Activated CD4-positive, alpha-beta T cell treated with anti-CD3 and anti-CD28 coated beads for 36 hours (primary cell): Measurements from ENCODE around the gene MISP. TPM values are rescaled to one million over a fixed set of nuclear protein-coding genes. Genes with fewer than 3 reads are reported as not detected.

Source experiments
- ATAC-seq: fragments of 200-7000 bp; cut with Tn5 transposase; one replicate; pipeline ENCODE4 v1.10.0; 2021; ENCODE audit warnings: mild to moderate bottlenecking, moderate library complexity
- CTCF ChIA-PET: fragments of 350-600 bp; sonication (Branson Sonifier 250); formaldehyde crosslinking; loops from one replicate; lab custom pipeline; 2021; ENCODE audit warnings: antibody characterized with exemption; lab: Charles Lee
- POLR2A ChIA-PET: fragments of 350-600 bp; sonication (Branson Sonifier 250); formaldehyde crosslinking; loops from one replicate; lab custom pipeline; 2021; ENCODE audit warnings: antibody characterized with exemption, inconsistent platforms; lab: Charles Lee
- DNase-seq: peaks from one replicate; pipeline ENCODE4 v3.0.0-alpha.2; 2020
- H3K27ac Mint-ChIP-seq: one replicate; pipeline ENCODE4 v1.8.0; 2021; ENCODE audit warnings: mixed read lengths
- H3K27me3 Mint-ChIP-seq: one replicate; pipeline ENCODE4 v1.8.0; 2021; ENCODE audit warnings: mixed read lengths
- H3K36me3 Mint-ChIP-seq: one replicate; pipeline ENCODE4 v1.8.0; 2021; ENCODE audit warnings: low read depth, mixed read lengths
- H3K4me1 Mint-ChIP-seq: one replicate; pipeline ENCODE4 v1.8.0; 2021; ENCODE audit warnings: mixed read lengths
- H3K4me3 Mint-ChIP-seq: one replicate; pipeline ENCODE4 v1.8.0; 2021; ENCODE audit warnings: mild to moderate bottlenecking, moderate library complexity, mixed read lengths
- H3K9me3 Mint-ChIP-seq: one replicate; pipeline ENCODE4 v1.8.0; 2021; ENCODE audit warnings: low read depth, mixed read lengths
- intact Hi-C, 2 experiments: fragments of 100-400 bp; cut with DNase I in 1 of 2; cut with micrococcal nuclease in 1 of 2; formaldehyde crosslinking; loops; one replicate each; pipeline versions ENCODE4 v1.14.2 to v1.15.1; 2022 to 2024; cut with DNase I, micrococcal nuclease
- total RNA-seq, 2 experiments: library from RNA; stranded (reverse); gene quantifications; one replicate each; pipeline ENCODE4 v1.2.3, GENCODE V29; 2021

Gene MISP
- total RNA-seq, 2 experiments from 2014 or later = 0.07 TPM; not detected in 1

GRCh38 chr19:807627-808422, 56.9 kb downstream of the MISP start:
- no peak for DNase-seq
- CTCF ChIA-PET = no interaction called here
- no peaks in the 10 kb centered on the region for H3K27me3 Mint-ChIP-seq
- H3K4me1 Mint-ChIP-seq = peaks cover 9% of the 10 kb centered on the region
- intact Hi-C loops = no loop called here
- POLR2A ChIA-PET = interaction anchor here (0.6 kb wide), 1 partner anchor 135 kb away, joined by 4 read pairs; no protein-coding TSS in a partner anchor
- H3K36me3 Mint-ChIP-seq = peaks cover 57% of the 10 kb centered on the region
- no peak overlapping the region for H3K27ac Mint-ChIP-seq
- H3K4me3 Mint-ChIP-seq = no peak overlapping the region
- no peaks in the 10 kb centered on the region for H3K9me3 Mint-ChIP-seq
- no peak for ATAC-seq

DNA sequence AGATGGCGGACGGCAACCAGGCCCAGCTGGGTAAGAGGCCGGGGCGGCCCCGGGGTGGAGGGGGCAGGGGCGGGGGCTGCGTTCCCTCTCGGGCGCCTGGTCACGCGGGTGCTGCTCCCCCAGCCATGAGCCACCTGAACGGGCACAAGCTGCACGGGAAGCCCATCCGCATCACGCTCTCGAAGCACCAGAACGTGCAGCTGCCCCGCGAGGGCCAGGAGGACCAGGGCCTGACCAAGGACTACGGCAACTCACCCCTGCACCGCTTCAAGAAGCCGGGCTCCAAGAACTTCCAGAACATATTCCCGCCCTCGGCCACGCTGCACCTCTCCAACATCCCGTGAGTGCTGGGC, 57.5 kb downstream of the MISP start:
- intact Hi-C loops = no loop called here
- H3K4me3 Mint-ChIP-seq = no peak overlapping the region
- ChIA-PET CTCF (no interaction called here), POLR2A (no interaction called here)
- no peak for DNase-seq
- H3K9me3 Mint-ChIP-seq = no peaks in the 10 kb centered on the region
- no peaks in the 10 kb centered on the region for H3K27me3 Mint-ChIP-seq
- peaks cover 55% of the 10 kb centered on the region for H3K36me3 Mint-ChIP-seq
- H3K27ac Mint-ChIP-seq = no peak overlapping the region
- peaks cover 5% of the 10 kb centered on the region for H3K4me1 Mint-ChIP-seq
- ATAC-seq = no peak

DNA sequence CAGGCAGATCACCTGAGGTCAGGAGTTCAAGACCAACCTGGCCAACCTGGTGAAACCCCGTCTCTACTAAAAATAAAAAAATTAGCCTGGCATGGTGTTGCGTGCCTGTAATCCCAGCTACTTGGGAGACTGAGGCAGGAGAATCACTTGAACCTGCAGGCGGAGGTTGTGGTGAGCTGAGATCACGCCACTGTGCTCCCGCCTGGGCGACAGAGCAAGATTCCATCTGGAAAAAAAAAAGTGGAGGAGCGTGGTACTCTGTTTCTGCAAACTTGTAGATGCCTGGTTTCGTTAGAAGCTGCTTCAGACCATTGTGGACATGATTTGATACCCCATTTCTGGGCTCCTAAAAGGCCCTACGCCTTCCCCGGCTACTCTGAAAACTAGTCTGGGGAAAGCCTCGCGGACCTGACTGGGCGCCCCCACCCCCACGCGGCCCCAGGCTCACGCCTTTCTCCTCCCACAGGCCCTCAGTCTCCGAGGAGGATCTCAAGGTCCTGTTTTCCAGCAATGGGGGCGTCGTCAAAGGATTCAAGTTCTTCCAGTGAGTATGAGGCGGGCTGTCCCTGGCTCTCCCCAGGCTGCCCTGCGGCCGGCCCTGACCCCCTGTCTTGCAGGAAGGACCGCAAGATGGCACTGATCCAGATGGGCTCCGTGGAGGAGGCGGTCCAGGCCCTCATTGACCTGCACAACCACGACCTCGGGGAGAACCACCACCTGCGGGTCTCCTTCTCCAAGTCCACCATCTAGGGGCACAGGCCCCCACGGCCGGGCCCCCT, 59.4 kb downstream of the MISP start:
- ATAC-seq = no peak
- Mint-ChIP-seq H3K36me3 (peaks cover 54% of the 10 kb centered on the region), H3K4me1 (no peaks in the 10 kb centered on the region), H3K27me3 (no peaks in the 10 kb centered on the region), H3K27ac (no peak overlapping the region), H3K9me3 (no peaks in the 10 kb centered on the region), H3K4me3 (no peak overlapping the region)
- intact Hi-C loops = no loop called here
- DNase-seq = no peak
- CTCF ChIA-PET = no interaction called here
- POLR2A ChIA-PET = interaction anchor here (0.6 to 1.1 kb wide), 3 partner anchors 9 to 12 kb away, joined by 3 to 7 read pairs (median 4); no protein-coding TSS in a partner anchor

DNA sequence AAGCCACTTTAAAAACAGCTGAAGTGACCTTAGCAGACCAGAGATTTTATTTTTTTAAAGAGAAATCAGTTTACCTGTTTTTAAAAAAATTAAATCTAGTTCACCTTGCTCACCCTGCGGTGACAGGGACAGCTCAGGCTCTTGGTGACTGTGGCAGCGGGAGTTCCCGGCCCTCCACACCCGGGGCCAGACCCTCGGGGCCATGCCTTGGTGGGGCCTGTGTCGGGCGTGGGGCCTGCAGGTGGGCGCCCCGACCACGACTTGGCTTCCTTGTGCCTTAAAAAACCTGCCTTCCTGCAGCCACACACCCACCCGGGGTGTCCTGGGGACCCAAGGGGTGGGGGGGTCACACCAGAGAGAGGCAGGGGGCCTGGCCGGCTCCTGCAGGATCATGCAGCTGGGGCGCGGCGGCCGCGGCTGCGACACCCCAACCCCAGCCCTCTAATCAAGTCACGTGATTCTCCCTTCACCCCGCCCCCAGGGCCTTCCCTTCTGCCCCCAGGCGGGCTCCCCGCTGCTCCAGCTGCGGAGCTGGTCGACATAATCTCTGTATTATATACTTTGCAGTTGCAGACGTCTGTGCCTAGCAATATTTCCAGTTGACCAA, 60.1 kb downstream of the MISP start:
- no peak overlapping the region for H3K27ac Mint-ChIP-seq
- ATAC-seq (no peak), DNase-seq (no peak)
- H3K36me3 Mint-ChIP-seq = peaks cover 52% of the 10 kb centered on the region
- no peaks in the 10 kb centered on the region for H3K27me3 Mint-ChIP-seq
- ChIA-PET CTCF (no interaction called here), POLR2A (interaction anchor here (1.1 kb wide), 1 partner anchor 10 kb away, joined by 3 read pairs; no protein-coding TSS in a partner anchor)
- H3K4me3 Mint-ChIP-seq = no peak overlapping the region
- no peaks in the 10 kb centered on the region for H3K9me3 Mint-ChIP-seq
- H3K4me1 Mint-ChIP-seq = no peaks in the 10 kb centered on the region
- intact Hi-C loops = no loop called here

GRCh38 chr19:811506-812048, 60.7 kb downstream of the MISP start:
- H3K27ac Mint-ChIP-seq = no peak overlapping the region
- H3K4me3 Mint-ChIP-seq = no peak overlapping the region
- H3K9me3 Mint-ChIP-seq = no peaks in the 10 kb centered on the region
- no peak for DNase-seq
- CTCF ChIA-PET = no interaction called here
- ATAC-seq = no peak
- H3K27me3 Mint-ChIP-seq = no peaks in the 10 kb centered on the region
- POLR2A ChIA-PET = no interaction called here
- H3K4me1 Mint-ChIP-seq = no peaks in the 10 kb centered on the region
- intact Hi-C loops = no loop called here
- H3K36me3 Mint-ChIP-seq = peaks cover 56% of the 10 kb centered on the region

DNA sequence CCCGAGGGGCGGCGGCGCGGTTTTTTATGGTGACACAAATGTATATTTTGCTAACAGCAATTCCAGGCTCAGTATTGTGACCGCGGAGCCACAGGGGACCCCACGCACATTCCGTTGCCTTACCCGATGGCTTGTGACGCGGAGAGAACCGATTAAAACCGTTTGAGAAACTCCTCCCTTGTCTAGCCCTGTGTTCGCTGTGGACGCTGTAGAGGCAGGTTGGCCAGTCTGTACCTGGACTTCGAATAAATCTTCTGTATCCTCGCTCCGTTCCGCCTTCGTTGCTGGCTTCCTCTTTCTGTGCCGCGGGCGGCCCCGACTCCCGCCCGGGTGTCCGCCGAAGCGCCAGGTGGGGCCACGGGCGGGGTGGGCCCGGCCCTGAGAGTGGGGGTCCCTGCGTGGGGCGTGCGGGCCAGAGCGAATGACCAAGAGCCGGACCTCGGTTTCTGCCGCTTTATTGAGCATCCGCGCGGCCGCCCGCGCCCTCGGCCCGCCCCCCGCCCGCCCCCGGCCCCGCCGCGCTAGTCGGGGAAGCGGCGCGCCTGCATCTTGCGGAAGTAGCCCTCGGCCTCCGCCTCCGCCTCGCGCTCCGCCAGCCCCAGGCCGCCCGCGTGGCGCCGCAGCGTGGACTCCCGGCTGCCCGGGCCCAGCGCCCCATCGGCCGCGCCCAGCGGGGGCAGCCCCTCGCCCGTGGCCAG, 61.3 kb downstream of the MISP start:
- ChIA-PET POLR2A (no interaction called here), CTCF (no interaction called here)
- no peak for ATAC-seq
- DNase-seq = no peak
- intact Hi-C loops = no loop called here
- H3K36me3 Mint-ChIP-seq = peaks cover 50% of the 10 kb centered on the region
- no peaks in the 10 kb centered on the region for H3K9me3 Mint-ChIP-seq
- H3K4me3 Mint-ChIP-seq = no peak overlapping the region
- H3K27ac Mint-ChIP-seq = no peak overlapping the region
- H3K4me1 Mint-ChIP-seq = no peaks in the 10 kb centered on the region
- H3K27me3 Mint-ChIP-seq = no peaks in the 10 kb centered on the region

DNA sequence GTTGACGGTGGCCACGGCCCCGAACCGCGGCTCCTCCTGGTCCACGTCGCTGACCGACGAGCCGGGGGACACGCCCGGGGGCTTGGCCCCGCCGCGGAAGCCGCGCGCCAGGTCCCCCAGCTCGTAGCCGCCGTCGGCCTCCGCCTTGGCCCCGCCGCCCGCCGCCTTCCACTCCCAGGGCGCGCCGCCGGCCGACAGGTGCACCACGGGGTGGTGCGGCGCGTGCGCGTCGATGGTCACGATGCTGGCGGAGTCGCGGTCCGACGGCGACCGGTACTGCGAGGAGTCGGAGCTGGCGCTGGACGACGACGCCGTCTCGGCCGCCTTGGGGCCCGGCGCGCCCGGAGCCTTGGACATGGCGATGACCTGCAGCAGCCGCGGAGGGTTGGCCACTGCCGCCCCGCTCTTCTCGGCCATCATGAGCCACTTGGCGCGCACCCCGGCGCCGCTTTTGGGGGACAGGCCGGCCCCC, 61.9 kb downstream of the MISP start:
- Mint-ChIP-seq H3K4me3 (no peak overlapping the region), H3K27ac (no peak overlapping the region), H3K36me3 (peaks cover 45% of the 10 kb centered on the region), H3K27me3 (no peaks in the 10 kb centered on the region), H3K9me3 (no peaks in the 10 kb centered on the region), H3K4me1 (no peaks in the 10 kb centered on the region)
- DNase-seq = no peak
- ChIA-PET CTCF (no interaction called here), POLR2A (no interaction called here)
- intact Hi-C loops = no loop called here
- ATAC-seq = no peak

DNA sequence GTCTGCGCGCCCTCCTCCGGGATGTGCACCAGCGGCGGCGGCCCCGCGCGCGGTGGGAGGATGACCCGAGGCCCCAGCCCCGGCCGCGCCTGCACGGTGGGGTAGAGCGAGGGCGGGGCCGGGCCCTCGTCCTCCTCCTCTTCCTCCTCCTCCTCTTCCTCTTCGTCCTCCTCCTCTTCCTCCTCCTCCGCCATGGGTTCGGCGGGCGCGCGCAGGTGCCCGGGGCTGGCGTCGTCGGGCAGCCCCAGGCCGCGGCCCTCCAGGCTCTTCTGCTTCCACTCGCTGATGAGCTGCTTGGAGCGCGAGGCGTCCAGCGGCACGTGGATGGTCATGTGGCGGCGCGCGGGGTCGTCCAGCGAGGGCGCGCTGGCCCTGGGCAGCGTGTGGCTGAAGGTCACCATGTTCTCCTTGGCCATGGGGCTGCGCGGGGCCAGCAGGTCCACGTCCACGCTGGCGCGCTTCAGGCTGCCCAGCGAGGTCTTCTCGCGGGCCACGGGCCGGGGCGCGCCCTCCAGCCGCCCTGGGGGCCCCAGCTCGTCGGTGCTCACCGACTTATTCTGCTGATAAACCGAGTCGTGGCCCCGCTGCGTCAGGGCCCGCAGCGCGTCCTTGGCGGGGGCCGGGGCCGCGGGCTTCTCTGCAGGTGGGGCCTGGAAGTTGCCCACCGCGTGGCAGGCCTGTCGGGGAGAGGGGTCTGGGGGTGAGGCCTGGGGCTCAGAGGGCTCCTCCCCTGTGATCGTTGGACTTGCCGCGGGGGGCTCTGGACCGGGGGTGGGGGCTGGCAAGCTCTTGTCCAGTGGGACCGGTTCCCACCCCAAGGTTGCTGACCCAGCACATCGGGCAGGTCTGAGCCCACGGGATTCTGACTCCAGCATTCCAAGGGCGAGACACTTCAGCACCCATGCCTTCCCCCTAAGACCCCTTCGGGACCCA, 62.6 kb downstream of the MISP start:
- Mint-ChIP-seq H3K27ac (no peak overlapping the region), H3K4me1 (no peaks in the 10 kb centered on the region), H3K4me3 (no peak overlapping the region), H3K27me3 (no peaks in the 10 kb centered on the region), H3K9me3 (no peaks in the 10 kb centered on the region), H3K36me3 (peaks cover 41% of the 10 kb centered on the region)
- no peak for DNase-seq
- peak; percentile 12 for ATAC-seq
- POLR2A ChIA-PET = interaction anchor here (0.7 to 0.8 kb wide), 2 partner anchors 11 to 12 kb away, joined by 3 read pairs; no protein-coding TSS in a partner anchor
- intact Hi-C loops = loop anchor here in 1 of 2 experiments (2.0 kb wide), 1 partner anchor 13 kb away; no protein-coding TSS in a partner anchor
- CTCF ChIA-PET = no interaction called here
